NB4 (cell line): ENCODE data around the gene TEX53.

Experiments used
- POLR2A ChIP-seq: IDR thresholded peaks from 2 replicates; pipeline ENCODE4 v1.6.1; 2011; ENCODE audit warnings: mild to moderate bottlenecking; ENCODE audit not compliant: insufficient read length; ENCODE audit errors: extremely low read depth
- TF ChIP-seq, protein P1 (sequence below): IDR thresholded peaks from one replicate; pipeline ENCODE4 v1.5.1; 2012; ENCODE audit warnings: low read depth, low read length
- TF ChIP-seq, protein P2 (sequence below): IDR thresholded peaks from 2 replicates; pipeline ENCODE4 v1.6.1; 2011; ENCODE audit warnings: low read depth, low read length

DNA sequence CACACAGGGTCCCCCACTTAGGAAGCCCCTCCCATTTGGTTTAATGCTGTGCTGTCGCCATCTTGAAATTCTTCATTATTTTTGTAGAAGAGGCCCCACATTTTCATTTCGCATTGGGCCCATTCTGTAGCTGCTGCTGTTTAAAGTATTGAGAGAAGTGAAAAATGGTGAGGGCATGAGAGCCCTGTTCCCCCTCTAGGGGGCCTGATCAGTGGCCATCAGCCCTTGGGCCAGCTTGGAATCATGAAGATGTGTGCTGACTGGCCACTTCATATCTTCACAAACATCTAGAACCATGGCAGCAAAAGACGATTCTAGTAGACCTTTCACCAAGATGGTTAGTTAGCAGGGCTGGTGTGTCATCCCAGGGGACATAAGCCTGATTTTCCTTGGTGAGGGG, 43.2 kb downstream of the TEX53 start:
- TF ChIP-seq, protein P1, sequence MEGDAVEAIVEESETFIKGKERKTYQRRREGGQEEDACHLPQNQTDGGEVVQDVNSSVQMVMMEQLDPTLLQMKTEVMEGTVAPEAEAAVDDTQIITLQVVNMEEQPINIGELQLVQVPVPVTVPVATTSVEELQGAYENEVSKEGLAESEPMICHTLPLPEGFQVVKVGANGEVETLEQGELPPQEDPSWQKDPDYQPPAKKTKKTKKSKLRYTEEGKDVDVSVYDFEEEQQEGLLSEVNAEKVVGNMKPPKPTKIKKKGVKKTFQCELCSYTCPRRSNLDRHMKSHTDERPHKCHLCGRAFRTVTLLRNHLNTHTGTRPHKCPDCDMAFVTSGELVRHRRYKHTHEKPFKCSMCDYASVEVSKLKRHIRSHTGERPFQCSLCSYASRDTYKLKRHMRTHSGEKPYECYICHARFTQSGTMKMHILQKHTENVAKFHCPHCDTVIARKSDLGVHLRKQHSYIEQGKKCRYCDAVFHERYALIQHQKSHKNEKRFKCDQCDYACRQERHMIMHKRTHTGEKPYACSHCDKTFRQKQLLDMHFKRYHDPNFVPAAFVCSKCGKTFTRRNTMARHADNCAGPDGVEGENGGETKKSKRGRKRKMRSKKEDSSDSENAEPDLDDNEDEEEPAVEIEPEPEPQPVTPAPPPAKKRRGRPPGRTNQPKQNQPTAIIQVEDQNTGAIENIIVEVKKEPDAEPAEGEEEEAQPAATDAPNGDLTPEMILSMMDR: no peak
- no peak for TF ChIP-seq POLR2A
- TF ChIP-seq, protein P2, sequence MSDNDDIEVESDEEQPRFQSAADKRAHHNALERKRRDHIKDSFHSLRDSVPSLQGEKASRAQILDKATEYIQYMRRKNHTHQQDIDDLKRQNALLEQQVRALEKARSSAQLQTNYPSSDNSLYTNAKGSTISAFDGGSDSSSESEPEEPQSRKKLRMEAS: no peak
